ENCODE data around the gene BCAS3.

DNA sequence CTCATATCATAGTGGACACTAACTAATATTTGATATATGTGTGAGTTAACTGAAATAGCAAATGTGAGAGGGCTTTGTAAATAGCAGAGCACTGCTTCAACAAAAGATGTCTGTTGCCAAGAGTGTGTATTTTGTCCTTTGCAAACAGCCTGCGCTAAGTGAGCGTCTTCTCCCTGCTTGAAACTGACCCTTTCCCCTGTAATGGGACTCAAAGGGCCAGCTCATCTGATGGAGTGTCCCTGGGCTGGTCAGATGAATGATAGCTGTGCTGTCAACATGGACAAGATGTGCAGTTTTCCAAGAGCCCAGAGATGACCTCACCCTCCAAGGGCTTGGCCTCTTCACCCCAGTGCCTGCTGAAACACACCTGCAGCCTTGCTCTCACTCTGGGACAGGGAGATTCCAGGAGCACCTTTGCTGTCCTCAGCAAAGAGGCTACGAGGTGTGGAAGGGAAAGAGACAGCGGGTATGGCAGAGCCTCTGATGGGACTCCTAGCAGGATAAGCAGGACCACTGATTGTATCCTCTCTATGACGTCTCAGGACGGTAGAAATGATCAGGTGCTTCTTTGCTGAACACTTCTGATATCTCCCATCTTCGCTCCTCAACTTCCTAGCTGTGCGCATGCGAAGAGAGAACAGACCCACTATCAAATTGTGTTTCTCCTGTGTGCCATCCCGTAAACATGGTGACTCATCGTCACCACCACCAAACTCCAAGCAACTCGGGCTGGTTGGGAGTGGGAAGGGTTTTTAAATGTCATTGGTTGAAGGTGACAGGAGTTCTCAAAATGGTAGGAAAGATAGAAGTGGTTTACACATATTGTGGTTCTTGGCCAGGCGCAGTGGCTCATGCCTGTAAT, 686.2 kb downstream of the BCAS3 start:
- TF ChIP-seq, protein P1, sequence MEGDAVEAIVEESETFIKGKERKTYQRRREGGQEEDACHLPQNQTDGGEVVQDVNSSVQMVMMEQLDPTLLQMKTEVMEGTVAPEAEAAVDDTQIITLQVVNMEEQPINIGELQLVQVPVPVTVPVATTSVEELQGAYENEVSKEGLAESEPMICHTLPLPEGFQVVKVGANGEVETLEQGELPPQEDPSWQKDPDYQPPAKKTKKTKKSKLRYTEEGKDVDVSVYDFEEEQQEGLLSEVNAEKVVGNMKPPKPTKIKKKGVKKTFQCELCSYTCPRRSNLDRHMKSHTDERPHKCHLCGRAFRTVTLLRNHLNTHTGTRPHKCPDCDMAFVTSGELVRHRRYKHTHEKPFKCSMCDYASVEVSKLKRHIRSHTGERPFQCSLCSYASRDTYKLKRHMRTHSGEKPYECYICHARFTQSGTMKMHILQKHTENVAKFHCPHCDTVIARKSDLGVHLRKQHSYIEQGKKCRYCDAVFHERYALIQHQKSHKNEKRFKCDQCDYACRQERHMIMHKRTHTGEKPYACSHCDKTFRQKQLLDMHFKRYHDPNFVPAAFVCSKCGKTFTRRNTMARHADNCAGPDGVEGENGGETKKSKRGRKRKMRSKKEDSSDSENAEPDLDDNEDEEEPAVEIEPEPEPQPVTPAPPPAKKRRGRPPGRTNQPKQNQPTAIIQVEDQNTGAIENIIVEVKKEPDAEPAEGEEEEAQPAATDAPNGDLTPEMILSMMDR (IDR thresholded peaks at IDR 0.05) = no peak
- TF ChIP-seq ZFX (IDR thresholded peaks at IDR 0.05; ENCODE audit: borderline replicate concordance) = no peak
